IPS-18c (cell line): ENCODE measurements around the gene NCOA1.
A peak's percentile ranks its signal among the peaks of the same experiment; 100 is the strongest.

Experiments
- H3K4me3 ChIP-seq: 2 replicates; pipeline ENCODE4 v1.7.0; 2013; ENCODE audit warnings: low read depth, mild to moderate bottlenecking, low read length, moderate library complexity; ENCODE audit not compliant: insufficient read depth
- H3K9me3 ChIP-seq: one replicate; pipeline ENCODE4 v1.6.1; 2013; ENCODE audit warnings: mild to moderate bottlenecking, low read length, moderate library complexity; ENCODE audit not compliant: control insufficient read depth, insufficient read depth

Gene NCOA1

DNA sequence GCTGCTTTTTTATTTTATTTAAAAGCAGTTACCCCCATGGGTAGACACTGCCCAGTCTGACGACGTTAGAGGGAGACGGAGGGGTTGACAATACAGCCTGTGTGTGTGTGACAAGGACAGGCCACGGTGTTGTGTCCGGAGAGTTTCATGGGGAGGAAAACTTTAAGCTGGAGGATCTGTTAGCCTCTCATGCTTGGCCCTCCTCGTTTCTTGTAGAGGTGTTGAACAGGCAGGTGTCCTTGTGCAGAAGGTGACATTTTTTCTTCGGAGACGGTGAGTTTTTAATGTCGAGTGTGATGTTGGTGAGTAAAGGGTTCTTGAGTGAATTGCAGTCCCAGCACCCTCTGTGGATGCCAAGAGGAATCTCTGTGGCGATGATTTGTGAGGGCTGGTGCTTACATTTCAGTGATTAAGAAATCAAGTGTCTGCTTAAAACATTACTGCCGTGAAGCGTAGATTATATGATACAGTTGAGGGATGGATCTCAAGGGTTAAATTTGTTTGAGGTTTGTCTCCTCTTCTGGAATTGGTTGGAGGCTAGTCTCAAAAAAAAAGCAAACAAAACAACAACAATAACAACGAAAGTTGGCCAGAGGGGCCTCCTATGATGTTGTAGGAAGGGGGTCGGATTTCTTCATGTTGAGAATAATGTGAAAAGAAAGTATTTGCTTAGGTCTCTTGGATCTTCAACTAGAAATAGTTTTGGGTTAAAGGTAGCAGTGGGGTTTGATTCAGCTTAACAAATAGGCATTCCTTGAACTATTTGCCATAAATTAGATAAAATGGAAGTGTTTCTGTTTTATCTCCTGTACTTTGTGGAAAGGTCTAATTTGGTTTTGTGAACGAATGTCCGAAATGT lies 1.6 kb downstream of the NCOA1 start:
- H3K9me3 ChIP-seq = no peaks in the 10 kb centered on the region
- peak overlapping the region; percentile 71 for H3K4me3 ChIP-seq

DNA sequence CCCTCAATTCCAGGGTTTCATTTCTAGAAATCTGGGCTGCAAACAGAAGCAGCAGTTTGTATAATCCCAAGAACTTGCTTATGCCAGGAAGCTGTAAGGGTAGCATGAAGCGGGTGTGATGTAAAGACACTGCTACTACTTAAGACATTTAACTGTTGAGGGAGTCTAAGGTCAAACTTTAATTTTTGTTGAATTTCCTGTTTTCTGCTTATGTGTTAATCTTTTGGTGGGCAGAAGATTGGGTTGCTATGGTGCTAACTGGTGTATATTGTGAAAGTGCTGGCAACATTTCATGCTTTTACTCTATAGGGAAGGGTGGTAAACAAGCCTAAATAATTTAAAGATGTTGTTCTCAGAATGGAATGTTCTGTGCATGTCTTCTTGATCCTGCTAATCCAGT lies 2.7 kb downstream of the NCOA1 start:
- Histone ChIP-seq H3K4me3 (no peak overlapping the region), H3K9me3 (no peaks in the 10 kb centered on the region)

DNA sequence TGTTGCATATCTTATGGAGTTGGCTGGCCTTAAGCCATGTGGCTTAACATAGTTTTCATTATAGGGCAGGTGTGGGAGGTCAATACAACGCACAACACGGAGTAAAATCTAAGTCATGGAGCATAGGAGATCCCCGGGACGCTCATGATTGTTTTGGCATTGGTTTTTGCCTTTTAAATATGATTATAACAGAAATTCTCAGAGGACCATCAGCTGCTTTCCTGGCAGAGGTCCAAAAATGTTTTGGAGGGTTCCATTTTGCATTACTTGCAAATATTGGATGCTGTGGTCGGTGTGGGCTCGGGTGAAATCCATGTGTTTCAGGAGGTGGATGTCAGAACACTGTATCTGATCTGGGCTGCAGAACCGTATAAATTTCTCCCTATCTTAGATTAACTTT lies 3.4 kb downstream of the NCOA1 start:
- Histone ChIP-seq H3K9me3 (no peaks in the 10 kb centered on the region), H3K4me3 (no peak overlapping the region)

DNA sequence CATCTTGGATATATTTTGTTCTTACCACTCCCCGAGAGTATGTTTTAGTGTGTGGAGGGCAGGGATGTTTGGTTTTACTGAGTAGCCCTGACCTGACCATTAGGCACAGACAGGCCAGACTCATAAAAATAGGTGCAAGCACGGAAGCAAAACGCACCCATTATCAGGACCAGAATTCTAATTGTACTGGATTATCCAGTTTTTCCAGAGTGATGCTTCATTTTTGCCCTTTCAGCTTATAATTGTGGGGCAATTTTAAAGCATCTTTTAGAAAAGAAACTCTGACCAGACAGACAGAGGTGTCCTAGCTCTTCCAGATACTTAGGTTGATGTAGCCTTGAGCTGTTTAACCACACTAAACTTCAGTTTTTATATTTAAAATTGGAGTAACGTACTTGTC lies 4.4 kb downstream of the NCOA1 start:
- H3K4me3 ChIP-seq = no peak overlapping the region
- H3K9me3 ChIP-seq = no peaks in the 10 kb centered on the region

DNA sequence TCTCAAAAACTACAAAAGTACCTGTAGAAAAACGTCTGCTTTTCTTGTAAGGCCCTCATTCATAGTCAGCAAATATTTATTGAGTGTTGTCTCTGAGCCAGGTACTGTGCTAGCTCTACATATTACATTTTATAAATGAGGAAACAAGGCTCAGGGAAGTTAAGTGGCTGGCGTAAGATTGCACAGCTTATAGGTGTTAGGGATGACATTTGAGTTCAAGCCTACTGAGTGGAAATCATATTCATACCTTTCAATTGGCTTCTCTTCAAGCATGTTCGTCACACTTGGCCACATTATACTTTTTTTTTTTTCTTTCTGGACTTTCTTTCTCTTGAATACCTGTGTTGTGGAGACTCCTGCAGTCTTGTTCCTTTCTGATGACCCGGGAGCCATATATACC lies 5.9 kb downstream of the NCOA1 start:
- Histone ChIP-seq H3K9me3 (no peaks in the 10 kb centered on the region), H3K4me3 (no peak overlapping the region)

DNA sequence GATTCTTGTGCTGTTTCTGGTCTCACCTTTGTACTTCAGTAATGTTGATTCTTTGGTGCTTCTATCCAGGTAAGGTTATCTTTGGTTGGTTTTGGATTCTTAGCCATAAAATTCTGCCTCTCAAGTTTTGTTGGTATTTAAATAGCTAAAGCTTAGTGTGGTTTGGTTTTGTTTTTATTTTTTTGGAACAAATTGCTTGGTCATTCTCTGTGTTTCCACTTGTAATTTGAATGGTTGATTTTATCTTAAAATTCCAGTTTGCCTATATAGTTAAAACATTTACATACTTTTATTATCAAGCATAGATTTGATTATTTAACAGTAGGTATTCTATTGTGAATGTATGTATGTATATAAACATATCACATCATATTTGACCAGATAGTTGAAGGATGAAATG lies 6.6 kb downstream of the NCOA1 start:
- no peak overlapping the region for H3K4me3 ChIP-seq
- H3K9me3 ChIP-seq = no peaks in the 10 kb centered on the region

DNA sequence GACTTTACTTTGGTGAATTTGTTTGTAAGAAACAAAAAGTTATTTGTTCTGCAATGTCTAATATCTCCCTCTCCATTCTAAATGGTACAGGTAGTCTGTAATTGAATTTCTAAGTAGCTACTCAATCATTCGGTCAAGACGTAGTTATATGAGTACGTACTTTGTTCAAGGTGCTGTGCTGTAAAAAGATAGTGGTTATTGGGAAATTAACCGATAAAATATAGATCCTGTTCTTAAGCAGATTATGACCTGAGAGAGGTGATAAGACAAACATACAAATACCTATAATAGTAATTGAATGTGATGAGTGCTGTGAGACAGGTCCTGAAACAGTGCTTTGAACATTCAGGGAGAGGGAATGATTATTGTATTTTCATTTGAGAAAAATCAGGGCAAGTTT lies 7.1 kb downstream of the NCOA1 start:
- no peaks in the 10 kb centered on the region for H3K9me3 ChIP-seq
- no peak overlapping the region for H3K4me3 ChIP-seq

DNA sequence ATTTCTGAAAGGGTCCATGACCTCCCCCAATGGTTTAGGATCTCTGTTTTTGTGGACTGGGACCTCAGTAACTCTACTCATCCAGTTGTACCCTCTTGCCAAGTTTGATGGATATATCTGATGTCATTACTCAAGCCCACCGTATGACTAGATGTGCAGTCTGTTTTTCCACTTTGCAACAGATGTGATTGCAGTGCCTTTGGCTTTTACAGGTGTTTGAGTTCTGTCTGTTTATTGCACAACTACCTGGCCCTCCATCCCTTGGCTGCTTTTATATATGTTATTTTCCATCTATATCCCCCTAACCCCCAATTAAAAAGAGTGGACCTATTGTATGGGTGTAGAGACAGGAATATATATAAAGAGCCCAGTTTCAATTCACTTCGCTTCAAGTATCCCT lies 10.8 kb downstream of the NCOA1 start:
- no peak overlapping the region for H3K4me3 ChIP-seq
- no peaks in the 10 kb centered on the region for H3K9me3 ChIP-seq

DNA sequence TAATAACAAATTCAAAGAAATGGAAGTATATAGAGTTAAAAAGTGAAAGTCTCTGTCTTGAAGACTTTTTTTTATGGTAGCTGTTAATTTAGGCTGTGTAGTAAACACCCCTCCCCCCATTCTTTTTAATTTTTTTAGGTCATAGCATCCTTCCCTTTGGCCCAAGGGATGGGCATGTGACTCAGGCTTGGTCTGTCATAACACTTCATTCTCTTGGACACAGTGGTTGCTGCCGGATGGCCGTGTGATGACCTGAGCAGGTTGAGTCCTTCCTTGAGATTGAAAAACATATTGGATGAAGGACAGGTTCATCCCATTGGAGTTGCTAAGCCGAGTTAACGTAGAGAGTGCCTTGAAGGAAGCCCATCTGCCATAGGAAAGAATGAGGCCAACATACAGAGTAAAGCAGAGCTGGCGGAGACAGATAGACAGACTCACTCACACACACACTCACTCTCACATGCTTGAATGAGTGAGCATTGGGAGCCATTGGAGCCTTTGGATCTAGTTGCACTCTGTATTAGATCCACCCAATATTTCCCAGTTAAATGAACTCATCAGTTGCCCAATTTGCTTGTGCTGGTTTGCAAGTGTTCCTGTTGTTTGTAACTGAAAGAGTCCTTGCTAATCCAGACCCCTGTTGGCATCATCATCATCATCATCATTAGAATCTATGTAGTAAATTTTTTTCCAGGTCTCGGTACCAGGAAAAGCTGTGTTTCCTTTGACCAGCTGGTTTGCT lies 14.7 kb downstream of the NCOA1 start:
- no peak overlapping the region for H3K4me3 ChIP-seq

DNA sequence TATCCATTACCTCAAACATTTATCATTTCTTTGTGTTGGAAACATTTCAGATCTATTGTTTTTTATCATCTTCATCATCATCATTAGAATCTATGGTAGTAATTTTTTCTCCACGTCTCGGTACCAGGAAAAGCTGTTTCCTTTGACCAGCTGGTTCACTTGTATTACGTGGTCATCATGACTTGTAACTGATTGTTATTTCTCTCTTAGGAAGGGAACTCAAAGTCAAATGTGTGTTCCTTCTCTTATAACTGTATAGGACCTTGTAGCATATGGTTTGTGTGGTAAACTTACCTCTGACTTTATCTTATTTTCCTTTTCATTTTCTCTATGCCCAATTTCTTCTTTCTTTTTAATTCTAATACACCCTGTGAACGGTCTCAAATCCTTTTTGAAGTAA lies 16.5 kb downstream of the NCOA1 start:
- Histone ChIP-seq H3K9me3 (no peaks in the 10 kb centered on the region), H3K4me3 (no peak overlapping the region)

More for the DNA sequence above, 14.7 kb downstream of the NCOA1 start:
- H3K9me3 ChIP-seq = no peaks in the 10 kb centered on the region

DNA sequence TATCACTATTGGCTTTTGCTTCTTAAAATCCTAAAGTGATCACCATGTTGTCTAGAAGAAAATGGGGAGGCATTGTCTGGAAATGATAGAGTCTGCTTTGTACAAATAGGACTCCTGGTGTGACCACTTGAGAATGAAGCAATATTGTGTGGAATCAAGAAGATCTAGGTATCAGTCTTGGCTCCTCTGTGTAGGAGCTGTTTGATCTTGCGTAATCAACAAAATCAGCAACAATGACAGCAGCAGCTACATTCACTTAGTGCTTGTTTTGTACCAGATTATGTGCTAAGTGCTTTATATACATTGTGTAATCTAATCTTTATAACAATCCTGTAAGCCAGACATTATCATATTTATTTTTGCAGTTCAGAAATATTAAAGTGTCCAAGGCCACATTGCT lies 17.8 kb downstream of the NCOA1 start:
- H3K9me3 ChIP-seq = no peaks in the 10 kb centered on the region
- no peak overlapping the region for H3K4me3 ChIP-seq

DNA sequence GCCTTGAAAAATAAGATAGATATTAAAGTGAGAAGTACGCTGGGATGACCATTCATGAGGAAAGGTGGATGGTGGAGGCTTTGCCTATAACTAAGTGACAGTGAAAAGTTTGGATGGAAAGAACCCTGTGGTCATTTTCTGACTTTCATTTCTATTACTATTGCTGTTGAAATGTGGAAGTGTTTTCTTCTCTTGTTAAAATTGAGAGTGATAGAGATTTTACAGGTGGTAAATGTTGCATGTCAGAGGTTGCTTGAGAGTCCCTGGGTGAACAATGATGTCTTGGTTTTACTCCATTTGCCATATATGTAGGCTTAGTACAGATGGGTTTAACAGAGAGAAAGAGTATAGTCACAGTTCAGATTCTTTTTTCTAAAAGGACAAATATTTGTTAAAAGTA lies 18.4 kb downstream of the NCOA1 start:
- H3K9me3 ChIP-seq = no peaks in the 10 kb centered on the region
- H3K4me3 ChIP-seq = no peak overlapping the region

DNA sequence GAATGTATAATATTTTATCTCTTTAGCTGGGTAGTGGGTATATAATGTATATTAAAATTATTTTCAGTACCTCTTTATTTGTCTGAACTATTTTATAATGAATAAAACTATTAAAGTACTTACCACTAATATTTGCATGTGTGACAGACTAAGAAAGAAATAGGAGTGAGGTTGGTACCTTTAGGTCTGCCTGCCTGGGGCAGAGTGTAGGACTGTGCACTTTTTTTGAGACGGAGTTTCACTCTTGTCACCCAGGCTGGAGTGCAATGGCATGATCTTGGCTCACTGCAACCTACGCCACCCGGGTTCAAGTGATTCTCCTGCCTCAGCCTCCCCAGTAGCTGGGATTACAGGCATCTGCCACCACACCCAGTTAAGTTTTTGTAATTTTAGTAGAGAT lies 18.8 kb downstream of the NCOA1 start:
- no peak overlapping the region for H3K4me3 ChIP-seq
- H3K9me3 ChIP-seq = no peaks in the 10 kb centered on the region

DNA sequence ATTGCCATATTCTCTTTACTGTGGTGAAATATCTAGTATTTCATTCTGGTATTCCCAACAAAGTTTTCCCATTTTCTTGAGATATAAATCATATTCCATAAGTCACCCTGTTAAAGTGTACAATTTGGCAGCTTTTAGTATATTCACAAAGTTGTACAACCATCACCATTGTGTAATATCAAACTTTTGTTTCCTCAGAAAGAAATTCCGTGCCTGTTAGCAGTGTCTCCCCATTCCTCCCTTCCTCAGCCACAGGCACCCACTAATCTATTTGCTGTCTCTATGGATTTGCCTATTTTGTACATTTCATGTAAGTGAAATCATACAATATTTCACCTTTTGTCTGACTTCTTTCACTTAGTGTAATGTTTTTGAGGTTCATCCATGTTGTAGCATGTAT lies 19.7 kb downstream of the NCOA1 start:
- no peaks in the 10 kb centered on the region for H3K9me3 ChIP-seq
- no peak overlapping the region for H3K4me3 ChIP-seq

DNA sequence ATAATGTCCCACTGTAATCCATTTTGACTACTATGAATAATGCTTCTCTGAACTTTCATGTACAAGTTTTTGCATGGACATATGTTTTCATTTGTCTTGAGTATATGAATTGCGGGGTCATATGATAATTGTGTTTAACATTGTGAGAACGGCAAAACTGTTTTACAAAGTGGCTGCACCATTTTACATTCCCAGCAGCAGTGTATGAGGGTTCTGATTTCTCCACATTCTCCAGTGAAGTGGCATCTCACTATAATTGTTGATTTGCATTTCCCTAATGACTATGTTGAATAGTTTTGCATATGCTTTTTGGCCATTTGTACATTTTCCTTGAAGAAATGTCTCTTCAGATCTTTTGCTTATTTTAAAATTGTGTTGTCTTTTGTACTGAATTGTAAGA lies 20.1 kb downstream of the NCOA1 start:
- H3K9me3 ChIP-seq = no peaks in the 10 kb centered on the region
- no peak overlapping the region for H3K4me3 ChIP-seq

DNA sequence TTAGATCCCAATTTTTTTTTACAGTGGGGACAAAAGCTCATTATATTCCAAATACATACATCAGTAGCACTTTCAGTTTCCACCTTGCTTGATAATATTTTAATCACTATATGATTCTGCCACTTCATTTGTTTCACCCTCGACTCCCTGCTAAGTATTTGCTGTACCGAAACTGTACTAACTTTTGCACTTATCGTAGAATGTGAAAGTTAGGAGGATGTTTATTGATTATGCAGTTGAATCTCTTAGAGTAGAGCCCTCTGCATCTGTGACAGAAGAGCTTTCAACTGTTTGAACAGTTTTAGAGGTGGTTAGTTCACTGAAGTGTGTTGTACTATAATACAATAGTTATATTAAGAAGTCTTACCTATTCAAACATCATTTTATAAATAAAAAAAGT lies 20.8 kb downstream of the NCOA1 start:
- no peak overlapping the region for H3K4me3 ChIP-seq
- H3K9me3 ChIP-seq = no peaks in the 10 kb centered on the region

DNA sequence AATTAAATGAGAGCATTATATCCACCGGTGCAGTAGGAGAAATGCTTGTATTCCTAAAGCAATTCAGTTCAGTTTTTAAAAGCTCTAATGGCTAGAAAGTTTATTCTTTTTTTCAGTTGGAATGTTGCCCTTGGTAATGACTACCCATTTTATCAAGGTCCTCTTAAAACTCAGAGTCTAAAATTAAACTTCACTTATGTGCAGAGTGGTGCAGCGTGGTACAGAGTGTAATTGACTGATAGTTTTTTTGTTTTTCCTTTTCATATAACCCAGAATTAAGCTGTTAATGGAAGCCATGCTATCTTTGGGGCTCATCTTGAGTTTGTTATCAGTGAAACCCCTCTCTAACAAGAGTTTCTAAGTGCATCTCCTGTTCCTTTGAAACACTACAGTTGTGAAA lies 21.4 kb downstream of the NCOA1 start:
- Histone ChIP-seq H3K9me3 (no peaks in the 10 kb centered on the region), H3K4me3 (no peak overlapping the region)

DNA sequence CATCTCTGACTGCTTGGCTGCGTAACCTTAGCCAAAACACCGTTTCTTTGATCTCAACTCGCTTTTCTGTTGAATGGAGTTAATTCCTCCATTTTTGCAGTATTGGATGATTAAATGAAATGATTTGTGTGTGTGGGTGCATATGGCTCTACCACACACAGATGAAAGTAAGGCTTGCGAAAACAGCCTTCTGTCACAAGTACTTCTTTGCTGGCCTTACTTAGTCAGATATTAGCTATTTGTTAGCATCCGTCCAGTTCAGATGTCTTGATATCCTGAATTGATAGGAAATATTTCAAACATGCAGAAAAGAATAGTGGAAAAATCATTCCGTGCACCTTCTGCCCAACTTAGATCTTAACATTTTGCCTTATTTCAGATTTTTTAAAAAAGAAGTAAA lies 21.8 kb downstream of the NCOA1 start:
- H3K4me3 ChIP-seq = no peak overlapping the region

More for the DNA sequence above, 21.8 kb downstream of the NCOA1 start:
- H3K9me3 ChIP-seq = no peaks in the 10 kb centered on the region
